Lung (tissue), 12 donors: ENCODE results near the gene ABCB6. TPM values are rescaled to one million over a fixed set of nuclear protein-coding genes. Genes with fewer than 3 reads are reported as not detected.

Experiments
- ATAC-seq: fragments of 200-7000 bp; cut with Tn5 transposase; one replicate; pipeline ENCODE4 v1.9.1; 2020; ENCODE audit warnings: moderate number of reproducible peaks; ENCODE audit not compliant: insufficient read depth, low FRiP score
- DNase-seq, 3 donors: peaks; one replicate each; pipeline ENCODE4 v3.0.0-alpha.2; 2013 to 2017
- H3K27ac ChIP-seq, 2 donors: one replicate each; pipeline ENCODE4 v1.5.1; 2013; ENCODE audit warnings: mild to moderate bottlenecking in 2 of 2, moderate library complexity in 2 of 2, control low read depth in 1 of 2, inconsistent platforms in 1 of 2, low read depth in 1 of 2, low read length in 1 of 2
- H3K27me3 ChIP-seq, 3 donors: one replicate each; pipeline ENCODE4 v1.5.1; 2013; ENCODE audit warnings: low read length in 2 of 3; ENCODE audit not compliant: control insufficient read depth in 3 of 3, insufficient read depth in 3 of 3
- H3K36me3 ChIP-seq, 4 donors: one replicate each; pipeline ENCODE4 v1.5.1; 2013; ENCODE audit warnings: low read length in 4 of 4, mild to moderate bottlenecking in 1 of 4, moderate library complexity in 1 of 4; ENCODE audit not compliant: control insufficient read depth in 4 of 4, insufficient read depth in 4 of 4
- H3K4me1 ChIP-seq, 5 donors: one replicate each; pipeline ENCODE4 v1.5.1; 2013; ENCODE audit warnings: low read length in 5 of 5, mild to moderate bottlenecking in 2 of 5, moderate library complexity in 1 of 5; ENCODE audit not compliant: control insufficient read depth in 5 of 5, insufficient read depth in 5 of 5
- H3K4me3 ChIP-seq: one replicate; pipeline ENCODE4 v1.5.1; 2013; ENCODE audit warnings: mild to moderate bottlenecking, control low read depth, moderate library complexity
- H3K9ac ChIP-seq, 2 donors: one replicate each; pipeline ENCODE4 v1.5.1; 2013; ENCODE audit warnings: low read length in 2 of 2, control low read depth in 1 of 2; ENCODE audit not compliant: insufficient read depth in 1 of 2
- H3K9me3 ChIP-seq, 4 donors: one replicate each; pipeline ENCODE4 v1.5.1; 2013; ENCODE audit warnings: low read length in 3 of 4, mild to moderate bottlenecking in 1 of 4, moderate library complexity in 1 of 4; ENCODE audit not compliant: control insufficient read depth in 4 of 4, insufficient read depth in 3 of 4
- WGBS, 2 donors: extraction: QIAGEN DNeasy Blood & Tissue Kit; methylation state at CpG; one replicate each; pipeline ENCODE4 v1.1.7; 2013; 5-methylcytosine and 5-hydroxymethylcytosine counted together
- polyA plus RNA-seq, 2 donors: library from polyadenylated mRNA; stranded (reverse); fragments of 200-250 nt; gene quantifications; one replicate each; pipeline ENCODE4 v1.2.1, GENCODE V29; 2013
- total RNA-seq, 2 donors: library from RNA; depleted of rRNA in 1 of 2; stranded (reverse); fragments of >200 nt in 1 of 2; gene quantifications; one replicate each; pipeline ENCODE4 v1.2.1, GENCODE V29; 2014 to 2021
- TF ChIP-seq, protein P1 (sequence below): IDR thresholded peaks from 2 replicates; pipeline ENCODE4 v1.5.1; 2012; ENCODE audit warnings: mild to moderate bottlenecking; ENCODE audit errors: control extremely low read depth, extremely low read depth
- donor health status: control.
- donor health status: control.
- donor health status: Bipolar disorder and iron deficiency.
- donor health status: healthy.
- donor health status: DM: yes; HTN: yes; CAD: no.

ABCB6 gene
- total and polyA plus RNA-seq, 4 donors, result 17.2 to 49.4 (median 34.0) TPM

DNA sequence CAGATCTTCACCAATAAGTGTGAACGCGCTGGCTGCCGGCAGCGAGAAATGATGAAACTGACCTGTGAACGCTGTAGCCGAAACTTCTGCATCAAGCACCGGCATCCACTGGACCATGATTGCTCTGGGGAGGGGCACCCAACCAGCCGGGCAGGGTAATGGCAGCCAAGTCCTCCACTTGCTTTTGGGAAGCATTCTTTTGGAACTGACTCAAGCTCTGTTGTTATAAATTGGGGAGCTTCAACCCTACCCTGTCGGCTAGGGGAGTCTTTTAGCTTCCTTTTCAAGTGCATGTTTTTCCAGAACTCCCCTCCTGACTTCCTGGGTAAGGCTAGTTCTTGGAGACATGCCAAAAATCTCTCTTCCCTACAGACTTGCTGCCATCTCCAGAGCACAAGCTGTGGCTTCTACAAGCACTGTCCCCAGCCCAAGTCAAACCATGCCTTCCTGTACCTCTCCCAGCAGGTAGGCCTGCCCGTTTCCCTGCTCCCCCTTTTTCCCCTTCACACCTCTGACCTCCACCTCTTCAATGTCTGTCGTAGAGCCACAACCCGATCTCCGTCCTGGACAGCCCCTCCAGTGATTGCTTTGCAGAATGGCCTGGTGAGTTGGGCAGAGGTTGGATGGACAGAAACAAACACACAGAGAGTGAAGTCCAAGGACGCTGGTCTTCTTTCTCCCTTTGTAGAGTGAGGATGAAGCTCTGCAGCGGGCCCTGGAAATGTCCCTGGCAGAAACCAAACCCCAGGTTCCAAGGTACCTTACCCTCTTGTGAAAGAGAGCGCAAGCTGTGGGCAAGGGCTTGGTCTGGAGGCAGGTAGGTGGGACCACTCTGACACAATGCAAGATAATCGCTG, 10.6 kb downstream of the ABCB6 start:
- DNase-seq (peak in 2 of 3 donors; percentile 59 to 81), ATAC-seq (no peak)
- Histone ChIP-seq H3K27ac (peak overlapping the region in 1 of 2 donors; percentile 69), H3K9me3 (no peaks in the 10 kb centered on the region), H3K4me3 (no peak overlapping the region), H3K36me3 (peaks cover 4 to 25% (median 19%) of the 10 kb centered on the region in 4 donors), H3K4me1 (peaks cover 0 to 22% (median 12%) of the 10 kb centered on the region in 5 donors), H3K9ac (peak overlapping the region; percentile 28 to 82), H3K27me3 (no peaks in the 10 kb centered on the region)
- 57 to 62% methylated on average over 17 of the region's 17 CpGs for WGBS, 2 donors
- TF ChIP-seq, protein P1, sequence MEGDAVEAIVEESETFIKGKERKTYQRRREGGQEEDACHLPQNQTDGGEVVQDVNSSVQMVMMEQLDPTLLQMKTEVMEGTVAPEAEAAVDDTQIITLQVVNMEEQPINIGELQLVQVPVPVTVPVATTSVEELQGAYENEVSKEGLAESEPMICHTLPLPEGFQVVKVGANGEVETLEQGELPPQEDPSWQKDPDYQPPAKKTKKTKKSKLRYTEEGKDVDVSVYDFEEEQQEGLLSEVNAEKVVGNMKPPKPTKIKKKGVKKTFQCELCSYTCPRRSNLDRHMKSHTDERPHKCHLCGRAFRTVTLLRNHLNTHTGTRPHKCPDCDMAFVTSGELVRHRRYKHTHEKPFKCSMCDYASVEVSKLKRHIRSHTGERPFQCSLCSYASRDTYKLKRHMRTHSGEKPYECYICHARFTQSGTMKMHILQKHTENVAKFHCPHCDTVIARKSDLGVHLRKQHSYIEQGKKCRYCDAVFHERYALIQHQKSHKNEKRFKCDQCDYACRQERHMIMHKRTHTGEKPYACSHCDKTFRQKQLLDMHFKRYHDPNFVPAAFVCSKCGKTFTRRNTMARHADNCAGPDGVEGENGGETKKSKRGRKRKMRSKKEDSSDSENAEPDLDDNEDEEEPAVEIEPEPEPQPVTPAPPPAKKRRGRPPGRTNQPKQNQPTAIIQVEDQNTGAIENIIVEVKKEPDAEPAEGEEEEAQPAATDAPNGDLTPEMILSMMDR, result no peak

DNA sequence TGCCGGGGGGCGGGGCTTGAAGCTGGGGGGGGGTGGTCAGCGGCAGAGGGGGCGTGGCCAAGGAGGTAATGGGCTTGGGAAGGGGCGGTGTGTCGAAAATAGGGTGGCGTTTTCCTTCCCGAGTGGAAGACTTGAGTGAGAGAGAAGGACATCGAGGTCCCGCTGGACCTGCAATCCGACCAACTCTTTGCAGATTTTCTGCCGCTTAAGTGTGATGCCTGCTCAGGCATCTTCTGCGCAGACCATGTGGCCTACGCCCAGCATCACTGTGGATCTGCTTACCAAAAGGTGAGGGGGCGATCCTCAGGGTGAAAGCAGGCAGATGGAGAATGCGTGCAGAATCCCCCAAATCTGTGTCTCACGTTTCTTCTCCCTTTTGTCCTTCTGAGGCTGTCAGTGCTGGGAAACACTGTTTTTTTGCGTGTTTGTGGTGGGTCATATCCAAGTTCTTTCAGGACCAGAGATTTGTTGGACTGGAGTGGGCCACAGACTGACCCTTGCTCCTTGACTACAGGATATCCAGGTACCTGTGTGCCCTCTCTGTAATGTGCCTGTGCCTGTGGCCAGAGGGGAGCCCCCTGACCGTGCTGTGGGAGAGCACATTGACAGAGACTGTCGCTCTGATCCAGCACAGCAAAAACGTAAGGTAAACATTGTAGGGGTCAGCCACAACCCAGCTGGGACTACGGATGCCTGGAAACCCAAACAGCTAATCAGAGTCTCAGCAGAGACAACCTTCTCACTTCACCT, 11.4 kb downstream of the ABCB6 start:
- Histone ChIP-seq H3K27ac (peak overlapping the region; percentile 79 to 93), H3K9me3 (no peaks in the 10 kb centered on the region), H3K4me3 (peak overlapping the region; percentile 64), H3K4me1 (peaks cover 0 to 22% (median 12%) of the 10 kb centered on the region in 5 donors), H3K9ac (peak overlapping the region; percentile 28 to 82), H3K36me3 (peaks cover 4 to 22% (median 16%) of the 10 kb centered on the region in 4 donors), H3K27me3 (no peaks in the 10 kb centered on the region)
- peak in 2 of 3 donors; percentile 28 to 36 for DNase-seq
- 14 to 20% methylated on average over 22 of the region's 22 CpGs for WGBS, 2 donors
- TF ChIP-seq, protein P1, result no peak
- ATAC-seq, result peak; percentile 1

DNA sequence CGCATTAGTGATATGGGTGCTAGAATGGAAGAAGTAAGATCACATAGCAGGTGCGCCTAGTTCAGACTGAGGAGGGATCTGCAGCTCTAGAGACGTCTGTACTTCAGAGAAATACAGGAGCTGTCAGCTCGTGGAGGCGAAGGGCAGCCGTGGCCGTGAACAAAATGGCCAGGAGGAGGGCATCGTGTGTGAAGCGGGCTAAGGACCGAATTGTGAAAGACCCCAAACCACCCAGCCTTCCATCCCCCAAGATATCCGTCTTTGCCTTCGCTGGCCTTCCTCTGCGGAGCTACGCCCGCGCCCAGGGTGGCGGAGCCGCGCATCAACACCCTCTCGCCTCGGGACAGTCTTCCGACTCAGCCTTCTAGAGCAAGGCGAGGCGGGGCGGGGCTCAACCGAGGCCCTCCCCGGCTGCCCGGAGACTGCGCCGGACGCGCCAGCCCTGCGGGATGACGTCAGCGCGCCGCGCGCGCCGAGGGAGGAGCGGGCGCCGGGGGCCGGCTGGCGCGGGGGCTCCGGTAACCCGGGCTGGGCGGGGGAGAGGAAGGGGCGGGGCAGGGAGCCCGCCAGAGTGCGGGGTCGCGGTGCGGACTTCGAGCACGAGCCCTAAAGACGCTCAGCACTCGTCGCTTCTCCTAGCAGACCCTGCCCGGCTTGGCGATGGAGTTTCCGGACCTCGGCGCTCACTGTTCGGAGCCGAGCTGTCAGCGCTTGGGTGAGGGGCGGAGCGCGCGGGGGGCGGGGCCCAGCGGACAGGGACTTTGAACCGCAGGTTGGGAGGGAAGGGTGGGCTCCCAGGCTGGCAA, 12.2 kb downstream of the ABCB6 start, which contains the start of gene ZFAND2B:
Gene ZFAND2B, plus strand, starts transcription at position 455 of the 806 bp plus-strand sequence. Its CDS starts 206 bp downstream, at position 661.
- ATAC-seq (peak; percentile 99), DNase-seq (peak; percentile 96 to 98 (median 96))
- TF ChIP-seq, protein P1, result no peak
- Histone ChIP-seq H3K4me1 (peaks cover 0 to 22% (median 12%) of the 10 kb centered on the region in 5 donors), H3K9ac (peak within 1 kb of the TSS; percentile 95 to 97), H3K9me3 (no peaks in the 10 kb centered on the region), H3K27ac (peak within 1 kb of the TSS; percentile 79 to 93), H3K36me3 (peaks cover 4 to 18% (median 15%) of the 10 kb centered on the region in 4 donors), H3K4me3 (peak within 1 kb of the TSS; percentile 64), H3K27me3 (no peaks in the 10 kb centered on the region)
- WGBS, 2 donors, result 0% methylated on average over 49 to 76 of the region's 76 CpGs
